Spinal cord (tissue), 10 donors: Measurements from ENCODE around the gene SPEM2. TPM values are rescaled to one million over a fixed set of nuclear protein-coding genes. Genes with fewer than 3 reads are reported as not detected.
"Not testable (repeated sequence)": the region's sequence is repeated elsewhere in the genome, so short reads cannot be mapped to it uniquely, and the experiment has no call there.

Experiments used
- DNase-seq, 6 donors: peaks; one replicate each; pipeline versions ENCODE4 v3.0.0 to v3.0.0-alpha.2; 2013 to 2015; ENCODE audit warnings: low spot score in 6 of 6, low read depth in 4 of 6
- H3K27ac ChIP-seq: one replicate; pipeline ENCODE4 v1.5.1; 2013; ENCODE audit warnings: low read depth, low read length, control low read depth
- H3K27me3 ChIP-seq: one replicate; pipeline ENCODE4 v1.6.1; 2013; ENCODE audit warnings: low read length; ENCODE audit not compliant: control insufficient read depth, insufficient read depth
- H3K36me3 ChIP-seq: one replicate; pipeline ENCODE4 v1.6.1; 2013; ENCODE audit warnings: low read length; ENCODE audit not compliant: control insufficient read depth, insufficient read depth
- H3K4me1 ChIP-seq: one replicate; pipeline ENCODE4 v1.6.1; 2013; ENCODE audit warnings: low read length; ENCODE audit not compliant: control insufficient read depth, insufficient read depth
- H3K4me3 ChIP-seq: one replicate; pipeline ENCODE4 v1.5.1; 2013; ENCODE audit warnings: low read depth, low read length, control low read depth
- H3K9me3 ChIP-seq: one replicate; pipeline ENCODE4 v1.6.1; 2013; ENCODE audit warnings: low read length; ENCODE audit not compliant: control insufficient read depth, insufficient read depth
- WGBS: methylation state at CpG from one replicate; pipeline ENCODE4 v1.1.5; 2013; ENCODE audit warnings: missing lambda C conversion rate; ENCODE audit not compliant: insufficient coverage; 5-methylcytosine and 5-hydroxymethylcytosine counted together
- polyA plus RNA-seq, 2 donors: library from polyadenylated mRNA; unstranded; fragments of 120-200 nt; gene quantifications; one replicate each; pipeline ENCODE4 v1.2.1, GENCODE V29; 2013; ENCODE audit not compliant: insufficient read length in 2 of 2
- total RNA-seq, 2 donors: library from RNA; depleted of rRNA in 1 of 2; stranded (reverse); fragments of 120-200 nt in 1 of 2; fragments of >200 nt in 1 of 2; gene quantifications; one replicate each; pipeline versions ENCODE4 v1.2.3 to v1.2.4, GENCODE V29; 2013 to 2014
- donor health status: healthy.

The SPEM2 gene
- total and polyA plus RNA-seq, 4 donors, result 0.23 to 0.67 TPM; not detected in 2

GRCh38 chr17:7466639-7467341 lies 41.4 kb downstream of the SPEM2 start:
- 80% methylated on average over 14 of the region's 16 CpGs for WGBS

DNA sequence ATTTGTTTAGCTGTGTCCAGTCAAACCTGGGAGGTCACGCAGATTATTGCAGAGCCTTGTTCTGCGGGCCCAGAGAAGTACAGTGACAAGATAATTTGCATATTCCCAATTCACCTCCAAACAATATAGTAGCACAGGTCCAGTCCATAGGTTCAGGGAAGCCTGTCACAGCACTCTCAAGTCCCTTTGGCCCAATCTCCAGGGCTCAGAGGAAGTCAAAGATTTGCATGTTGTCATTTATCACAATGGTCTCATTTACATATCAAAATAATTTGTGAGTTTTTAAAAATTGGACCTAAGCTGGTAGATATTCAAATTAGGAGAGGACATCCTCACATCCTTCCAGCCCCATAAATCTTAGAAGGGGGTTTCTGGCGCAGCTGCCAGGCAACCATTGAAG lies 42.1 kb downstream of the SPEM2 start:
- H3K27ac ChIP-seq, result no peak overlapping the region
- H3K27me3 ChIP-seq, result no peaks in the 10 kb centered on the region
- H3K4me1 ChIP-seq, result peaks cover 17% of the 10 kb centered on the region
- no peaks in the 10 kb centered on the region for H3K9me3 ChIP-seq
- peaks cover 54% of the 10 kb centered on the region for H3K36me3 ChIP-seq
- no peak overlapping the region for H3K4me3 ChIP-seq
- DNase-seq, result no peak
- WGBS, result 57% methylated on average over 3 of the region's 3 CpGs

More at GRCh38 chr17:7466639-7467341, 41.4 kb downstream of the SPEM2 start:
- Histone ChIP-seq H3K27ac (no peak overlapping the region), H3K36me3 (peaks cover 60% of the 10 kb centered on the region), H3K4me3 (no peak overlapping the region), H3K4me1 (peaks cover 17% of the 10 kb centered on the region), H3K9me3 (no peaks in the 10 kb centered on the region), H3K27me3 (no peaks in the 10 kb centered on the region)
- DNase-seq, result peak in 1 of 6 donors; percentile 44

GRCh38 chr17:7468290-7468689 lies 42.9 kb downstream of the SPEM2 start:
- Histone ChIP-seq H3K9me3 (no peaks in the 10 kb centered on the region), H3K27me3 (no peaks in the 10 kb centered on the region), H3K4me1 (peaks cover 17% of the 10 kb centered on the region), H3K36me3 (peaks cover 46% of the 10 kb centered on the region), H3K27ac (no peak overlapping the region), H3K4me3 (no peak overlapping the region)
- WGBS, result 94% methylated on average over 9 of the region's 11 CpGs
- DNase-seq, result no peak

- Histone ChIP-seq H3K4me1 (peaks cover 17% of the 10 kb centered on the region), H3K27ac (no peak overlapping the region), H3K36me3 (peaks cover 40% of the 10 kb centered on the region), H3K27me3 (no peaks in the 10 kb centered on the region), H3K4me3 (no peak overlapping the region), H3K9me3 (no peaks in the 10 kb centered on the region)
- no peak for DNase-seq
- WGBS, result 83% methylated on average over 5 of the region's 12 CpGs
These were observed 43.5 kb downstream of the SPEM2 start for GRCh38 chr17:7468804-7469389.

DNA sequence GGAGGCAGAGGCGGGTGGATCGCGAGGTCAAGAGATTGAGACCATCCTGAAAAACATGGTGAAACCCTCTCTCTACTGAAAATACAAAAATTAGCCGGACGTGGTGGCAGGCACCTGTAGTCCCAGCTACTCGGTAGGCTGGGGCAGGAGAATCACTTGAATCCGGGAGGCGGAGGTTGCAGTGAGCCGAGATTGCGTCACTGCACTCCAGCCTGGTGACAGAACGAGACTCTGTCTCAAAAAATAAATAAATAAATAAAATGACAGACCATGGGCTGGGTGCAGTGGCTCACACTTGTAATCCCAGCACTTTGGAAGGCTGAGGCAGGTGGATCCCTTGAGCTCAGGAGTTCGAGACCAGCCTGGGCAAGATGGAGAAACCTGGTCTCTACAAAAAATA lies 44.4 kb downstream of the SPEM2 start:
- not testable (repeated sequence) for H3K4me3 ChIP-seq, H3K27ac ChIP-seq, H3K27me3 ChIP-seq, DNase-seq, H3K9me3 ChIP-seq
- WGBS, result 100% methylated on average over 1 of the region's 12 CpGs
- Histone ChIP-seq H3K36me3 (peaks cover 38% of the 10 kb centered on the region), H3K4me1 (peaks cover 17% of the 10 kb centered on the region)

GRCh38 chr17:7470457-7470973 lies 45.1 kb downstream of the SPEM2 start:
- H3K4me3 ChIP-seq, DNase-seq, H3K27ac ChIP-seq, H3K9me3 ChIP-seq, H3K27me3 ChIP-seq: not testable (repeated sequence)
- H3K4me1 ChIP-seq, result peaks cover 17% of the 10 kb centered on the region
- peaks cover 33% of the 10 kb centered on the region for H3K36me3 ChIP-seq
- WGBS, result 100% methylated on average over 2 of the region's 8 CpGs

- H3K27me3 ChIP-seq, result no peaks in the 10 kb centered on the region
- H3K4me3 ChIP-seq, result no peak overlapping the region
- no peak for DNase-seq
- no peaks in the 10 kb centered on the region for H3K9me3 ChIP-seq
- peaks cover 21% of the 10 kb centered on the region for H3K36me3 ChIP-seq
- WGBS, result 90% methylated on average over 2 of the region's 2 CpGs
- peaks cover 18% of the 10 kb centered on the region for H3K4me1 ChIP-seq
- H3K27ac ChIP-seq, result no peak overlapping the region
These were observed 46.3 kb downstream of the SPEM2 start for GRCh38 chr17:7471729-7472128.

GRCh38 chr17:7474767-7475166 lies 49.4 kb downstream of the SPEM2 start:
- WGBS, result 89% methylated on average over 7 of the region's 8 CpGs
- H3K36me3 ChIP-seq, H3K27ac ChIP-seq: not testable (repeated sequence)

GRCh38 chr17:7475764-7476422 lies 50.5 kb downstream of the SPEM2 start:
- H3K27ac ChIP-seq, result no peak overlapping the region
- 89% methylated on average over 15 of the region's 15 CpGs for WGBS
- H3K4me1 ChIP-seq, result peaks cover 35% of the 10 kb centered on the region
- no peaks in the 10 kb centered on the region for H3K9me3 ChIP-seq
- peaks cover 8% of the 10 kb centered on the region for H3K36me3 ChIP-seq
- H3K27me3 ChIP-seq, result no peaks in the 10 kb centered on the region
- DNase-seq, result no peak
- H3K4me3 ChIP-seq, result no peak overlapping the region

More at GRCh38 chr17:7474767-7475166, 49.4 kb downstream of the SPEM2 start:
- peaks cover 24% of the 10 kb centered on the region for H3K4me1 ChIP-seq
- H3K27me3 ChIP-seq, DNase-seq, H3K9me3 ChIP-seq, H3K4me3 ChIP-seq: not testable (repeated sequence)
